GM18507 (cell line): ENCODE measurements around the gene TSPAN9.
A peak's percentile ranks its signal among the peaks of the same experiment; 100 is the strongest.

Source experiments
- DNase-seq: peaks from one replicate; pipeline ENCODE4 v3.0.0; 2011; ENCODE audit warnings: low read depth; ENCODE audit not compliant: insufficient read length; ENCODE audit errors: extremely low spot score
- FAIRE-seq: peaks from 2 replicates; lab custom pipeline; 2011; peaks lifted over from hg19 to GRCh38; lab: Jason Lieb, UNC

The TSPAN9 gene

GRCh38 chr12:3193755-3194154, 116.6 kb downstream of the TSPAN9 start:
- no peak for FAIRE-seq
- DNase-seq, result no peak

- FAIRE-seq, result no peak
- no peak for DNase-seq
Measured at GRCh38 chr12:3195337-3195736, 118.2 kb downstream of the TSPAN9 start.

GRCh38 chr12:3195859-3196483, 118.8 kb downstream of the TSPAN9 start:
- no peak for FAIRE-seq

GRCh38 chr12:3196488-3196887, 119.3 kb downstream of the TSPAN9 start:
- DNase-seq (no peak), FAIRE-seq (no peak)

More at GRCh38 chr12:3195859-3196483, 118.8 kb downstream of the TSPAN9 start:
- no peak for DNase-seq

DNA sequence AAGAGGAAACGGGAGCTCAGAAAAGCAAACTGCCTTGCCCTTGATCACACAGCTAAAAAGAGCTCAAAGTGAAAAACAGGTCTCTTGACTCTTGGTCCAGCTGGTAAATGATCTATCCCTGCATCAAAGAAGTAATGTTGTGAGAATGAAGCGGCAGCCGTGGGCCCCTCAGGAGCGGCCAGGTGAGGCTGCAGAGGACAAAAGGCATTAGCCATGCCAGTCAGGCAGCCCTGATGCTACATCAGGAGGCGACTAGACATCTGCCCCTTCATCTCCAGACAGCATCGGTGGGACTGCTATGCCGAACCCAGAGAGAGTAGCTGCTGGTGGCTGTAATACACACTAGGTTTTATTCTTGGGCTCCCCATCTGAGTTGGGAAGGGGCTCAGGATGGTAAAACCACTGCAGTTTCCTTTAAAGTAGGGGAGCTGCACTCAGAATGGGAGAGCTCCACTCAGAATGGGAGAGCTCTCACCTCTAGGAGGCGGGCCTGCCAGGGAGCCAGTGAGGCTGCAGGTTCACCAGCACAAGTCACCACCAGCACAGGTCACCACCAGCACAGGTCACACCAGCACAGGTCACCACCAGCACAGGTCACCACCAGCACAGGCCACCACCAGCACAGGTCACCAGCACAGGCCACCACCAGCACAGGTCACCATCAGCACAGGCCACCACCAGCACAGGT, 120.1 kb downstream of the TSPAN9 start:
- no peak for FAIRE-seq

DNA sequence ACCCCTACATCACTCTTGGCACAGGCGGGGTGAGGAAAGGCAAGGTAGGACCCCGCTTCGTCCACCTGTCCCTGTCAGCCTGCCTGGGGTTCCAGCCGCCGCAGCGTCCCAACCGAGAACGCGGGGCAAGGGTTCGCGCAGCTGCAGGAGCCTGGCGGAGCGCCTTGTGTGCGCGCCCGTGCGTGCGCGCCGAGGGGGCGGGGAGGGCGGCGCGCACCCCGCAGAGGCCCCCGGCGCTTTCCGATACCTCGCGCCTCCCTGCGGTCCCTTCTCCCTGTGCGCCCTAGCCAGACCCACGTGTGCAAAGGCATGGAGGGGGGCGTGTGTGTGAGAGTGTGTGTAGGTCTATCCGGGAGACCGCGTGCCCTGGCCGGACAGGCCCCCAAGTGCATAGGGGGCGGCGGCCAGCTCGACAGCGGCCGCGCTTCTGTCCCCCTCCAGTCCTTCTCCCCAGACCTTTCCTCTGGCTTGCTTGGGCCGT, 122.4 kb downstream of the TSPAN9 start:
- FAIRE-seq, result no peak
- no peak for DNase-seq

More for the DNA sequence above, 120.1 kb downstream of the TSPAN9 start:
- DNase-seq, result no peak

GRCh38 chr12:3200032-3200617, 122.9 kb downstream of the TSPAN9 start:
- FAIRE-seq (no peak), DNase-seq (no peak)

DNA sequence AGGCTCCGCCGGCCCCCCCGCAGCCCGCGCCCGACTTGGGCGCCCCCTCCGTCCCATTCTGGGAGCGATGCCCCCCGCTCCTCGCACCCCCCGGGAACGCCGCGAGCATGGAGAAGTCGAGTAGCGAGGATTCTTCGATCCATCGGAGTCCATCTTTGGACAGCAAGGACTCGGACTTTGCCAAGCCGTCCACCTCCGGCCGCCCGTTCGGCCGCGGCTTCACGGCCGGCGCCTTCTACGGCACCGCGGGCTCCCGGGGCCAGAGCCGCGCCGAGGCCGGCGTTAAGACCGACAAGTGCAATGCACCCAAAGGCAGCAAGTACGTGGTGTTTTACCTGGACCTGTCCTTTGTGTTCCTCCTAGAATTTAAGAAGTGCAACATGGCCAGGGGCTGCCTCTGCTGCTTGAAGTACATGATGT, 123.6 kb downstream of the TSPAN9 start:
- FAIRE-seq (no peak), DNase-seq (no peak)

GRCh38 chr12:3201339-3202051, 124.3 kb downstream of the TSPAN9 start:
- DNase-seq, result no peak

DNA sequence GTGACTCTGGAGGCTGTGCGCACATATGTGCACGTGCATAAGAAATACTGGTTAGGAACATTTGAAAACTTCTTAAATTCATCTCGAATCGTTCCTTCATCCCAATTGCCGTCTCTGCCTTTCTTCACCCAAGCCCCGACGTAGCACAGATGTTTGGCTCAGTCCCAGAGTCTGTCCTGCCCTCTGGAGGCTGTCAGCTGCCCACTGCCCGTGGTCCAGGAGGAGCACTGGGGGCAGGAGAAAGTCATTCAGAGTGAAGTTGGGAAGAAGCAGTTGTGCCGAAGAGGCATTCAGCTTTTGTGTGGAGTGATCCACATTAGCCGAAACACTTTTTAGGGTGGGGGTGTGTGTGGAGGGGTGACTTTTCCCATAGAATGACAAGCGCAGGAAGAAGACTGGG, 124.9 kb downstream of the TSPAN9 start:
- no peak for FAIRE-seq

More at GRCh38 chr12:3201339-3202051, 124.3 kb downstream of the TSPAN9 start:
- FAIRE-seq, result no peak

GRCh38 chr12:3202734-3203446, 125.7 kb downstream of the TSPAN9 start:
- DNase-seq (peak; percentile 44), FAIRE-seq (peak; percentile 68)

More for the DNA sequence above, 124.9 kb downstream of the TSPAN9 start:
- DNase-seq, result no peak

DNA sequence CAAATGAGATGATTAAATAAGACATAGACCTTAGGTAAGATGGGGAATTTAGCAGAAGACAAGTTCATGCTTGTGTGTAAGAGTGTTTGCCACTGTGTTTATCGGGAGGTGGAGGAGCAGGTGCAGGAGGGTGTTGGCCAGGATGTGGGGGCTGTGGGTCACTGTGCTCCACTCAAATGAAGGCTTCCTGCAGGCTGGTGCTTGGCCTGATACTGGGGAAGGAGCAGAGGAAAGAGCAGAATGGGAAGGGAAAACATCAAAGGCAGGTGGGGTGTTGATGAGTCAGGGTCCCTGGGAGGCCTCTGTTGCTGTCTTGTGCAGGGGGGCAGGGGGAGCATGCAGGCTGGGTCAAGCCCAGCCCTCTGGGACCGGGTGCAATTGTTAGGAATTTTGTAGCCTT, 126.5 kb downstream of the TSPAN9 start:
- FAIRE-seq (no peak), DNase-seq (no peak)

DNA sequence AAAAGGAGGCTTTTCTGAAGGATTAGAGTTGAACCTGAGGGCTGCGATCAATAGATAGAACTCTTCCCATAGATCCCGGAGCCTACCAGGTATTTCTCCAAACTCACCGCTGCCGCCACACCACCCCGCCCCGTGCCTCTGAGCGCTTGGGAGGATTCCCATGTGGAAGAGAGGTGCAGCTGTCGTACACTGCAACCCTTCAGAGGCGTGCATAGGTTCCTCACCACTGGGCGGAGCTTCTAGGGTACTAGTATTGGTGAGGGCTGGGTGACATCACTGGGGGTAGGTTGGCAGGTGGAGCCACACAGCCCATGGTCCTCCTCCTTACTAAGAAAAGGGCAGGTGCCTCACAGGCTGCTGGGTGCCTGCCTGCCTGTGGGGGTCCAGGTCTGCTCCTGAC, 127.0 kb downstream of the TSPAN9 start:
- FAIRE-seq (no peak), DNase-seq (no peak)

GRCh38 chr12:3204730-3205531, 127.8 kb downstream of the TSPAN9 start:
- no peak for DNase-seq
- no peak for FAIRE-seq

GRCh38 chr12:3205742-3206519, 128.8 kb downstream of the TSPAN9 start:
- DNase-seq (no peak), FAIRE-seq (no peak)

GRCh38 chr12:3206536-3207072, 129.4 kb downstream of the TSPAN9 start:
- FAIRE-seq (no peak), DNase-seq (no peak)

DNA sequence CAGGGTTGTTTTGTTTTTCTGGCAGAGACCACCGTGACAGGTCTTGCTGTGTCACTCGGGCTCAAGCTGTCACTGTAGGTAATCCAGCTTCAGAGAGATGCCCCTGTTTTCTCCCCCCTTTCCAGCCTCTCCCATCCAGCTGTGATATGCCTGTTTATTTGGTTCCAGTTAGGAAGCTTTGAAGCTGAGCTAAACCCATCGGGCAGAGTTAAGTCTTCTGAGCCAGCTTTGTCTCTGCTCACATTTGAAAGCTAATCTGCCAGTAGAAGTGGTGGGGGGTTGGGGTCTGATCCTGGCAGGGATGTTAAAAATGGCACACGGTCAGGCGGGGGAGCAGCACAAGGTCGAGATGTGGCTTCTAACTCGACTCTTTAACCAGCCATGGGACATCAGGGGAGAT, 130.0 kb downstream of the TSPAN9 start:
- no peak for FAIRE-seq
- no peak for DNase-seq

DNA sequence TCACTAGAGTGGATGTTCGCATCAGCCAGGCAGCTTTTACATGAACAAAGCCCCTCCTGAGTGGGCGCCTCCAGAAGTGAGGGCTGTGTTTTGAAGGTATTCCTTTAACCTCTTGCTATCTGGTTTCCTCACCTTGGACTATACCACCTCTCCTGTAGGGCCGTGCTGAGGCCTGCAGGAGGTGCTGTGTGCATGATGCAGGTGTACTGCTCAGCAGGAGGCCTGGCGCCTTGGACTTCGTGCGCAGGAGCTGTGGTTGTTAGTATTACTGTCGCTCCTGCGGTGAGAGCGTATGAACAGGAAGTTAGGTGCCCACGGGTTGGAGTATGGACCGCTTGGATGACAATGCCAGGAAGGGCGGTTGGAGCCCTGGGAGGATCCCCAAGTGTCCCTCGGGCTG, 130.7 kb downstream of the TSPAN9 start:
- FAIRE-seq (no peak), DNase-seq (no peak)
